ENCODE results near the gene QRFPR.

- TF ChIP-seq CTCF (IDR thresholded peaks at IDR 0.05), result no peak
- TF ChIP-seq POLR2A (IDR thresholded peaks at IDR 0.05), result no peak
- TF ChIP-seq POLR2AphosphoS5 (IDR thresholded peaks at IDR 0.05), result no peak
Measured at GRCh38 chr4:121339824-121340223, 41.0 kb downstream of the QRFPR start.

All from breast epithelium (tissue), 3 donors.